HCT116 (cell line): Measurements from ENCODE around the gene SYNGR1. TPM values are rescaled to one million over a fixed set of nuclear protein-coding genes. Genes with fewer than 3 reads are reported as not detected.

ENCODE experiments used
- ATAC-seq: fragments of 200-7000 bp; cut with Tn5 transposase; 2 replicates; pipeline ENCODE4 v1.9.1; 2020; ENCODE audit warnings: mild to moderate bottlenecking, moderate library complexity
- BruUV-seq: library from RNA; stranded (reverse); fragments of 400-500 nt; replicated peaks from 2 replicates; lab custom pipeline; 2021; lab: Mats Ljungman, UMichigan
- CTCF ChIA-PET: fragments of 300-600 bp; sonication (Branson Sonifier 250); formaldehyde crosslinking; loops from one replicate; lab custom pipeline; 2021; ENCODE audit warnings: antibody characterized with exemption; lab: Charles Lee
- POLR2A ChIA-PET: fragments of 300-600, 350-600 bp; sonication (Branson Sonifier 250); formaldehyde crosslinking; loops from one replicate; lab custom pipeline; 2021; ENCODE audit warnings: antibody characterized with exemption; lab: Charles Lee
- RAD21 ChIA-PET, 2 experiments: fragments of 300-600 bp; sonication (Branson Sonifier 250); formaldehyde crosslinking; loops; one replicate each; lab custom pipeline; 2023; ENCODE audit warnings: low total read pairs in 2 of 2; ENCODE audit not compliant: uncharacterized antibody in 2 of 2, unreplicated experiment in 2 of 2, low non-redundant PET in 1 of 2; lab: Charles Lee
- DNase-seq: peaks from one replicate; pipeline ENCODE4 v3.0.0-alpha.2; 2010; ENCODE audit warnings: low read depth, low spot score
- H2AFZ ChIP-seq: fragments of 200-600 bp; shearing (Covaris generic), sonication (generic); 2 replicates; pipeline ENCODE4 v1.6.1; 2017; ENCODE audit warnings: low read depth, mixed run types, mixed read lengths, antibody characterized with exemption, low read length; ENCODE audit not compliant: poor library complexity, severe bottlenecking
- H3K27ac ChIP-seq: 2 replicates; pipeline ENCODE4 v1.5.1; 2012; ENCODE audit warnings: low read depth, low read length
- H3K27me3 ChIP-seq: fragments of 200-600 bp; sonication (generic); 2 replicates; pipeline ENCODE4 v1.6.1; 2016; ENCODE audit warnings: mixed run types, low read length, mixed read lengths; ENCODE audit not compliant: insufficient read depth
- H3K36me3 ChIP-seq, 2 experiments: fragments of 200-500 bp in 1 of 2; fragments of 200-600 bp in 1 of 2; sonication (Bioruptor generic) in 1 of 2; sonication (generic) in 1 of 2; 2 replicates each; pipeline versions ENCODE4 v1.5.1 to v1.6.1; 2014 to 2016; ENCODE audit warnings: low read length in 2 of 2, inconsistent platforms in 1 of 2, mixed read lengths in 1 of 2, mixed run types in 1 of 2; ENCODE audit not compliant: insufficient read depth in 2 of 2, control insufficient read depth in 1 of 2
- H3K4me1 ChIP-seq, 2 experiments: fragments of 200-600 bp in 1 of 2; sonication (generic) in 1 of 2; 2 replicates each; pipeline versions ENCODE4 v1.5.1 to v1.6.1; 2012 to 2017; ENCODE audit warnings: low read length in 2 of 2, inconsistent platforms in 1 of 2, mild to moderate bottlenecking in 1 of 2, mixed read lengths in 1 of 2, mixed run types in 1 of 2, moderate library complexity in 1 of 2; ENCODE audit not compliant: insufficient read depth in 2 of 2, control insufficient read depth in 1 of 2
- H3K4me2 ChIP-seq: fragments of 200-600 bp; sonication (generic); 2 replicates; pipeline ENCODE4 v1.6.1; 2017; ENCODE audit warnings: mixed run types, low read length, mixed read lengths
- H3K4me3 ChIP-seq, 2 experiments: fragments of 200-600 bp in 1 of 2; sonication (generic) in 1 of 2; replicated peaks in 1 of 2; 2 replicates each; pipeline ENCODE4 v1.5.1; 2011 to 2016; ENCODE audit warnings: low read length in 2 of 2, control low read depth in 1 of 2, low read depth in 1 of 2, mild to moderate bottlenecking in 1 of 2, mixed read lengths in 1 of 2, mixed run types in 1 of 2
- H3K79me2 ChIP-seq: fragments of 200-600 bp; sonication (generic); 2 replicates; pipeline ENCODE4 v1.6.1; 2017; ENCODE audit warnings: mild to moderate bottlenecking, mixed run types, low read length, moderate library complexity, mixed read lengths; ENCODE audit not compliant: insufficient read depth
- H3K9ac ChIP-seq: fragments of 200-600 bp; sonication (generic); 2 replicates; pipeline ENCODE4 v1.6.1; 2016; ENCODE audit warnings: low read length, mixed read lengths
- H3K9me2 ChIP-seq: fragments of 200-600 bp; sonication (generic), shearing (Covaris generic); 2 replicates; pipeline ENCODE4 v1.6.1; 2017; ENCODE audit warnings: mixed run types, mild to moderate bottlenecking, moderate library complexity; ENCODE audit not compliant: insufficient read depth
- H3K9me3 ChIP-seq, 2 experiments: fragments of 200-500 bp in 1 of 2; fragments of 200-600 bp in 1 of 2; sonication (Bioruptor generic) in 1 of 2; sonication (generic) in 1 of 2; 2 replicates each; pipeline ENCODE4 v1.6.1; 2014 to 2017; ENCODE audit warnings: low read length in 2 of 2, mixed read lengths in 2 of 2, inconsistent platforms in 1 of 2, low read depth in 1 of 2, mild to moderate bottlenecking in 1 of 2, mixed run types in 1 of 2, moderate library complexity in 1 of 2; ENCODE audit not compliant: control insufficient read depth in 1 of 2, insufficient read depth in 1 of 2
- H4K20me1 ChIP-seq: fragments of 200-600 bp; sonication (generic), shearing (Covaris generic); 2 replicates; pipeline ENCODE4 v1.6.1; 2017; ENCODE audit warnings: mixed run types, mild to moderate bottlenecking, moderate library complexity; ENCODE audit not compliant: insufficient read depth
- CBX3 ChIP-seq: IDR thresholded peaks from 2 replicates; pipeline ENCODE4 v1.6.1; 2012; ENCODE audit warnings: low read depth
- CTCF ChIP-seq, 3 experiments: fragments of 200-600 bp in 1 of 3; sonication (generic) in 1 of 3; IDR thresholded peaks in 2 of 3; conservative IDR thresholded peaks in 1 of 3; 2 replicates each; pipeline ENCODE4 v1.5.1; 2012 to 2017; ENCODE audit warnings: low read depth in 2 of 3, low read length in 2 of 3, antibody characterized with exemption in 1 of 3, borderline replicate concordance in 1 of 3, control low read depth in 1 of 3, mild to moderate bottlenecking in 1 of 3, mixed read lengths in 1 of 3, mixed run types in 1 of 3, moderate library complexity in 1 of 3; ENCODE audit not compliant: insufficient read depth in 1 of 3
- ELF1 ChIP-seq: IDR thresholded peaks from 2 replicates; pipeline ENCODE4 v1.6.1; 2012; ENCODE audit warnings: low read depth, borderline replicate concordance
- EZH2 ChIP-seq: fragments of 200-600 bp; sonication (generic); IDR thresholded peaks from 2 replicates; pipeline ENCODE4 v1.6.1; 2017; ENCODE audit warnings: antibody characterized with exemption, mixed run types
- EZH2phosphoT487 ChIP-seq: fragments of 200-600 bp; IDR thresholded peaks from 2 replicates; pipeline ENCODE4 v1.6.1; 2018; ENCODE audit warnings: antibody characterized with exemption, borderline replicate concordance
- MAX ChIP-seq: IDR thresholded peaks from 2 replicates; pipeline ENCODE4 v1.6.1; 2012
- POLR2A ChIP-seq: IDR thresholded peaks from 2 replicates; pipeline ENCODE4 v1.7.0; 2011; ENCODE audit warnings: borderline replicate concordance; ENCODE audit not compliant: insufficient read depth, insufficient read length; ENCODE audit errors: extremely low read depth
- POLR2AphosphoS5 ChIP-seq: IDR thresholded peaks from 2 replicates; pipeline ENCODE4 v1.6.1; 2011; ENCODE audit warnings: mild to moderate bottlenecking, low read depth, low read length, moderate library complexity
- RAD21 ChIP-seq: IDR thresholded peaks from 2 replicates; pipeline ENCODE4 v1.6.1; 2012; ENCODE audit warnings: low read depth, mild to moderate bottlenecking
- REST ChIP-seq: IDR thresholded peaks from 2 replicates; pipeline ENCODE4 v1.6.1; 2012; ENCODE audit warnings: low read depth
- SIN3A ChIP-seq: IDR thresholded peaks from 2 replicates; pipeline ENCODE4 v1.6.1; 2012; ENCODE audit warnings: low read depth
- SRF ChIP-seq: IDR thresholded peaks from 2 replicates; pipeline ENCODE4 v1.6.1; 2012; ENCODE audit warnings: low read depth
- ZFX ChIP-seq: fragments of 450-650 bp; IDR thresholded peaks from 2 replicates; pipeline ENCODE4 v1.6.1; 2017
- ZNF274 ChIP-seq: fragments of 200-500 bp; sonication (Bioruptor generic); IDR thresholded peaks from 2 replicates; pipeline ENCODE4 v1.6.1; 2014; ENCODE audit warnings: mild to moderate bottlenecking, low read depth, low read length, inconsistent platforms
- intact Hi-C: fragments of 100-400 bp; cut with micrococcal nuclease; formaldehyde crosslinking; loops from 2 replicates; pipeline ENCODE4 v1.10.0; 2022
- total RNA-seq: library from RNA; stranded (reverse); gene quantifications from one replicate; pipeline ENCODE4 v1.2.1, GENCODE V29; 2021; ENCODE audit not compliant: unreplicated experiment

Gene SYNGR1
- total RNA-seq, 1 experiment from 2014 or later, result 20.7 TPM

- TF ChIP-seq CTCF (IDR thresholded peaks at IDR 0.05 in 2 of 3, conservative IDR thresholded peaks at IDR 0.05 in 1 of 3; ENCODE audit: borderline replicate concordance in 1 of 3, insufficient read depth in 1 of 3, low read depth in 2 of 3, low read length in 2 of 3), result no peak
- TF ChIP-seq, all 23 proteins: peak for 0
These were observed 39.6 kb downstream of the SYNGR1 start (continued) for GRCh38 chr22:39389420-39389819.

GRCh38 chr22:39392341-39392948 is 42.7 kb downstream of the SYNGR1 start:
- DNase-seq, result no peak
- BruUV-seq, result no TSS peak
- no peak for ATAC-seq
- intact Hi-C loops, result no loop called here
- H4K20me1 ChIP-seq, result no peaks in the 10 kb centered on the region
- H3K27me3 ChIP-seq, result no peaks in the 10 kb centered on the region
- RAD21 ChIA-PET, result no interaction called here
- H2AFZ ChIP-seq, result no peak overlapping the region
- no peaks in the 10 kb centered on the region for H3K79me2 ChIP-seq
- no peak overlapping the region for H3K27ac ChIP-seq
- CTCF ChIA-PET, result no interaction called here
- no peak overlapping the region for H3K4me2 ChIP-seq
- H3K4me3 ChIP-seq, result no peak overlapping the region
- H3K9me2 ChIP-seq, result no peaks in the 10 kb centered on the region
- H3K9me3 ChIP-seq, result no peaks in the 10 kb centered on the region
- no peak overlapping the region for H3K9ac ChIP-seq
- POLR2A ChIA-PET, result no interaction called here
- peaks cover 0 to 10% of the 10 kb centered on the region in 2 experiments; a peak in 1 of 4 replicates for H3K4me1 ChIP-seq
- H3K36me3 ChIP-seq, result no peaks in the 10 kb centered on the region
- TF ChIP-seq ZNF274, result no peak
- TF ChIP-seq CTCF (IDR thresholded peaks at IDR 0.05 in 2 of 3, conservative IDR thresholded peaks at IDR 0.05 in 1 of 3; ENCODE audit: borderline replicate concordance in 1 of 3, insufficient read depth in 1 of 3, low read depth in 2 of 3, low read length in 2 of 3), result no peak
- no peak for TF ChIP-seq CBX3
- no peak for TF ChIP-seq EZH2phosphoT487
- no peak for TF ChIP-seq ELF1
- TF ChIP-seq EZH2, result no peak
- no peak for TF ChIP-seq REST
- TF ChIP-seq SIN3A, result no peak
- TF ChIP-seq RAD21, result no peak
- no peak for TF ChIP-seq SRF
- no peak for TF ChIP-seq POLR2A
- no peak for TF ChIP-seq ZFX
- TF ChIP-seq MAX, result no peak
- TF ChIP-seq POLR2AphosphoS5, result no peak
